Lower leg skin (tissue), 3 donors: ENCODE data around the gene PNCK.

Source experiments
- POLR2A ChIP-seq, 2 donors: fragments of 450-650 bp; IDR thresholded peaks; one replicate each; pipeline ENCODE4 v1.6.1; 2016 to 2017; ENCODE audit warnings: antibody characterized with exemption in 2 of 2, mild to moderate bottlenecking in 1 of 2, moderate library complexity in 1 of 2
- TF ChIP-seq, protein P1 (sequence below), 3 donors: fragments of 450-650 bp; IDR thresholded peaks; one replicate each; pipeline ENCODE4 v1.5.1; 2016; ENCODE audit warnings: antibody characterized with exemption in 3 of 3, mild to moderate bottlenecking in 3 of 3, moderate library complexity in 2 of 3

DNA sequence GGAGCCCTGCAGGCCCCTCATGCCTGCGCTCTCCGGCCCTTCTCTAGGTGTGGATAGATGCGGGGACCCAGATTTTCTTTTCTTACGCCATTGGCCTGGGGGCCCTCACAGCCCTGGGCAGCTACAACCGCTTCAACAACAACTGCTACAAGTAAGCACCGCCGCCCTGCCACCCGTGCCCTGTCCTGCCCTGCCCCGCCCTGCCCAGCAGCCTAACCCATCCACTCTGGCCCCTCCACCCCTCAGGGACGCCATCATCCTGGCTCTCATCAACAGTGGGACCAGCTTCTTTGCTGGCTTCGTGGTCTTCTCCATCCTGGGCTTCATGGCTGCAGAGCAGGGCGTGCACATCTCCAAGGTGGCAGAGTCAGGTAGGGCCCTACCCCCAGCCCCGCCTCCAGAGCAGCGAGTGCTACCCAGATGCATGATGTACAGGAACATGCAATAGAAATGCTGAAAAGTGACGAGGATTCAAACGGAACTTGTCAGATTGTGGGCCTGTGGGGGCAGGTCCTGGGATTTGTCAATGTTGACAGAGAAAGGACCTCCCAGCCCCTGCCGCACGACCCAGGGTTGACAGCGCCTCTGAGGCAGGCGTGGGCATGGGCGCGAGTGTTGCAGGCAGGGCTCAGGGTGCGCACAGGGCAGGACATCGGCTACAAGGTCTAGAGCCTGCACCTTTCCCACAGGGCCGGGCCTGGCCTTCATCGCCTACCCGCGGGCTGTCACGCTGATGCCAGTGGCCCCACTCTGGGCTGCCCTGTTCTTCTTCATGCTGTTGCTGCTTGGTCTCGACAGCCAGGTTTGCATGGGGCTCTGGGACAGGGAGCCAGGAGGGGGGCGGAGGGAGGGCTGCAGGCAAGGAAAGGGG is 19.8 kb upstream of the PNCK start:
- TF ChIP-seq, protein P1, sequence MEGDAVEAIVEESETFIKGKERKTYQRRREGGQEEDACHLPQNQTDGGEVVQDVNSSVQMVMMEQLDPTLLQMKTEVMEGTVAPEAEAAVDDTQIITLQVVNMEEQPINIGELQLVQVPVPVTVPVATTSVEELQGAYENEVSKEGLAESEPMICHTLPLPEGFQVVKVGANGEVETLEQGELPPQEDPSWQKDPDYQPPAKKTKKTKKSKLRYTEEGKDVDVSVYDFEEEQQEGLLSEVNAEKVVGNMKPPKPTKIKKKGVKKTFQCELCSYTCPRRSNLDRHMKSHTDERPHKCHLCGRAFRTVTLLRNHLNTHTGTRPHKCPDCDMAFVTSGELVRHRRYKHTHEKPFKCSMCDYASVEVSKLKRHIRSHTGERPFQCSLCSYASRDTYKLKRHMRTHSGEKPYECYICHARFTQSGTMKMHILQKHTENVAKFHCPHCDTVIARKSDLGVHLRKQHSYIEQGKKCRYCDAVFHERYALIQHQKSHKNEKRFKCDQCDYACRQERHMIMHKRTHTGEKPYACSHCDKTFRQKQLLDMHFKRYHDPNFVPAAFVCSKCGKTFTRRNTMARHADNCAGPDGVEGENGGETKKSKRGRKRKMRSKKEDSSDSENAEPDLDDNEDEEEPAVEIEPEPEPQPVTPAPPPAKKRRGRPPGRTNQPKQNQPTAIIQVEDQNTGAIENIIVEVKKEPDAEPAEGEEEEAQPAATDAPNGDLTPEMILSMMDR (IDR thresholded peaks at IDR 0.05) = no peak
- TF ChIP-seq POLR2A (IDR thresholded peaks at IDR 0.05) = no peak
